Mucosa of stomach (tissue), 1 donor: Measurements from ENCODE around the gene VGLL4.
A peak's percentile ranks its signal among the peaks of the same experiment; 100 is the strongest.

Experiments used
- H3K27me3 ChIP-seq: one replicate; pipeline ENCODE4 v1.7.0; 2013; ENCODE audit warnings: mild to moderate bottlenecking, low read length; ENCODE audit not compliant: control insufficient read depth, insufficient read depth
- H3K36me3 ChIP-seq: one replicate; pipeline ENCODE4 v1.7.0; 2013; ENCODE audit warnings: low read length; ENCODE audit not compliant: control insufficient read depth, insufficient read depth
- H3K4me1 ChIP-seq: one replicate; pipeline ENCODE4 v1.7.0; 2013; ENCODE audit warnings: mild to moderate bottlenecking, low read length; ENCODE audit not compliant: control insufficient read depth, insufficient read depth
- H3K4me3 ChIP-seq: one replicate; pipeline ENCODE4 v1.7.0; 2013; ENCODE audit warnings: low read length
- H3K9ac ChIP-seq: one replicate; pipeline ENCODE4 v1.7.0; 2013; ENCODE audit warnings: mild to moderate bottlenecking, low read length, moderate library complexity
- H3K9me3 ChIP-seq: one replicate; pipeline ENCODE4 v1.7.0; 2013; ENCODE audit warnings: mild to moderate bottlenecking, low read length, moderate library complexity; ENCODE audit not compliant: control insufficient read depth
- donor health status: Pancreatic carcinoma.

Gene VGLL4

DNA sequence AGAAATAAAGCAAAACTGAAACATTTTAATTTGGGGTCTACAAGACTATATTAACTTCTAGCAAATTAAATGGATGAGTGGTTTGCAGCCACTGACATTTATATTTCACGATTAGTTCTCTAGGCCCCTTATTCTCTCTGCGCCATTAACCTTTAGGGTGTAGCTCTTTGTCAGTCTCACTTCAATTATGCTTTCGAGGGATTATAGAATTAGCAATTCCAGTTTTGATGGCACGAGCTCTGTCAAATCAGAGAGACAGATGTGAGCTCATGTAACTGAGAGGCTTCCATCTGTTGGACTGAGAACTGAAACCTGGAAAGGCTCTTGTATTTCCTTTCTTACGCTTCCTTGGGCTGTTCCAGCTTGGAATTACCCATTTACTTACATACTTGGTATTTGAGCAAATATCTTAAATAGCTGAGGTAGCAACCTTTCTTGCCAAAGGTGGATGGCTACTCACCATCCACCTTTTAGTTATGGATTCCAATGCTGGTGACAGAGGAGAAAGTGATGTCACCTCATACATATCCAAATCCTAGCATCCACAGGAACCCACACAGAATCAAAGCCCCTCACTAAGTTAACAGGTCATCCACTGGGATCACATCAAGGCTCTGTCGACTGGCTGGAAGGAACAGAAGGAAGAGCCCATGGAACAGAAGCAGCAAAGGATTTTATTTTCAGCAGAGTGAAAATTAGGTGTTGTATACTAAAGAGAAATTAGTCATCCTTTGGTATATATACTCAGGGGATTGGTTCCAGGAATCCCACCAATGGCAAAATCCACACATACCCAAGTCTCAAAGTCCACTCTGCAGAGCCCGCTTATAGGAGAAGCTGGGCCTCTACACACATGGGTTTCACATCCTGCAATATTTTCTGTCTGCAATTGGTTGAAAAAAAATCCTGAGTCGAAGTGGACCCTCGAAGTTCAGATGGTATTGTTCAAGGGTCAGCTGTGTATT, 20.8 kb downstream of the VGLL4 start:
- no peak overlapping the region for H3K4me3 ChIP-seq
- no peaks in the 10 kb centered on the region for H3K27me3 ChIP-seq
- H3K4me1 ChIP-seq: peaks cover 62% of the 10 kb centered on the region
- no peak overlapping the region for H3K9ac ChIP-seq
- H3K9me3 ChIP-seq: no peaks in the 10 kb centered on the region
- no peaks in the 10 kb centered on the region for H3K36me3 ChIP-seq

DNA sequence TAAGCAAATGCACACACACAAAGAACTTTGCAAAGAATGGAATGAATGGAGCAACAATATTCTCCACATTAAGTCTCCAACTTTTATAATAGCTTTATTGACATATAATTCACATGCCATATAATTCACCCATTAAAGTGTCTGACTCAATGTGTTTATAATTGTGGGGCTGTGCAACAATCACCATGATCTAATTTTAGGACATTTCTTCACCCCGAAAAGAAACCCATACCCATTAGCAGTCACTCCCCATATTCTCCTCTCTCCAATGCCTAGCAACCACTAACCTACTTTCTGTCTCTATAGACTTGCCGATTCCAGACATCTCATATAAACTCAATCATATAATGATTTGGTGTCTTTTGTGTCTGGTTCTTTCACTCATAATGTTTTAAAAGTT, 22.6 kb downstream of the VGLL4 start:
- no peaks in the 10 kb centered on the region for H3K36me3 ChIP-seq
- no peak overlapping the region for H3K9ac ChIP-seq
- no peaks in the 10 kb centered on the region for H3K9me3 ChIP-seq
- peaks cover 72% of the 10 kb centered on the region for H3K4me1 ChIP-seq
- no peak overlapping the region for H3K4me3 ChIP-seq
- no peaks in the 10 kb centered on the region for H3K27me3 ChIP-seq

- Histone ChIP-seq H3K27me3 (no peaks in the 10 kb centered on the region), H3K9ac (peak overlapping the region; percentile 23), H3K36me3 (no peaks in the 10 kb centered on the region), H3K4me3 (no peak overlapping the region), H3K9me3 (no peaks in the 10 kb centered on the region), H3K4me1 (peaks cover 74% of the 10 kb centered on the region)
Measured at GRCh38 chr3:11619946-11620652, 23.6 kb downstream of the VGLL4 start.

DNA sequence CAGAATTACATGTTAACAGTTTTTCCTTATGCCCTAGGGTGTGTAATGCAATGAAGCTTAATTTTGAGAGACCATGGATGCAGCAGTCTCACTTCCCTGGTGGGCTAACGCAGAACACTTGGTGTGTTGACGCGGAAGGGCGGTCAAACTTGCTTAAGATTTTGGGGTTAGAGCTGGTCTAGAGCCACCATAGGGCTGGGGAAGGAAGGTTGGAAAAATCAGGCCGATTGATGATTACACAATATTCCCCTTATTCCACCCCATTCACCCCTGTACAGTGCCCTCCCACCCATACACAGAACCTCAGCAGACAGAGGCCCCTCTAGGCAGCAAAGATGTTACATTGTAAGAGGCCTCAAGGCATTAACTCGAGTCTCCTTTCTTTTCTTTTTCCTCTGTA, 24.3 kb downstream of the VGLL4 start:
- Histone ChIP-seq H3K4me3 (no peak overlapping the region), H3K4me1 (peaks cover 70% of the 10 kb centered on the region), H3K27me3 (no peaks in the 10 kb centered on the region), H3K9me3 (no peaks in the 10 kb centered on the region), H3K36me3 (no peaks in the 10 kb centered on the region), H3K9ac (no peak overlapping the region)

DNA sequence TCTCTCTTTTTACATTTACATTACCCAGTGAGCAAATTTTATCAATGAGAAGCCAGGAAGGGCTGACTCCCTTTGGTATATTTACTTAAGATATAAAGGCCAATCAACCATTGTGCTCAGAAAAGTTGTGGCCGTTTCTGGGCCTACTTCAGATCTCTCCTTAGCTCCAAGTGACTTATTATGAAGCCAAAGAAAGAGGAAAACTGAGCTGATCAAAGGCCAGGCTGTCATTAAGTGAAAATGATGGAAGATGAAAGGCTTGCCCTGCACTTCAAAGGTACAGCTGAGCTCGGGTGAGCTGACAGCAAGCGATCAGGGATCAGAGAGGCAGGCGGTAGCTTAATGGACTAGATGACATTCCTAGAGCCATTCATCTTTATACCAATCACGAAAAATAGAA, 24.8 kb downstream of the VGLL4 start:
- H3K9me3 ChIP-seq: no peaks in the 10 kb centered on the region
- no peak overlapping the region for H3K9ac ChIP-seq
- peaks cover 70% of the 10 kb centered on the region for H3K4me1 ChIP-seq
- no peaks in the 10 kb centered on the region for H3K36me3 ChIP-seq
- H3K27me3 ChIP-seq: no peaks in the 10 kb centered on the region
- no peak overlapping the region for H3K4me3 ChIP-seq

DNA sequence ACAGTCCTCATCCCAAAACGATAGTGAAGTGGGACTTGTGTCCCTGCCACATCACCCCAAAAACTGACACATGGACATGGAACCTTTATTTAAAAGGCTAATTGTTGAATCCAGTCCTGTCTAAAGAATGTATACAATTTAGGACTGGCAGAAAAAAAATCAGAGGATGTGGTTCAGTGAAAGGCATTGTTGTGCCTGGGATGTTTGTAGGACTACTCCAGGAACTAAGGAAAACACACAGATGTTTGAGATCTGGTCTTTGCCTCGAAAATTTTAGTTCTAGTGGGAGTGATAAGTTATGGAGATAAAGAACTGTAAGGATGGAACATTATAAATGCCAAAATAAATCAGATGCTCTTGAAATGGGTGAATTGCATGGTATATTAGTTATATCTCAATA, 27.2 kb downstream of the VGLL4 start:
- Histone ChIP-seq H3K4me3 (no peak overlapping the region), H3K27me3 (no peaks in the 10 kb centered on the region), H3K9ac (no peak overlapping the region), H3K4me1 (peaks cover 63% of the 10 kb centered on the region), H3K36me3 (no peaks in the 10 kb centered on the region), H3K9me3 (no peaks in the 10 kb centered on the region)

DNA sequence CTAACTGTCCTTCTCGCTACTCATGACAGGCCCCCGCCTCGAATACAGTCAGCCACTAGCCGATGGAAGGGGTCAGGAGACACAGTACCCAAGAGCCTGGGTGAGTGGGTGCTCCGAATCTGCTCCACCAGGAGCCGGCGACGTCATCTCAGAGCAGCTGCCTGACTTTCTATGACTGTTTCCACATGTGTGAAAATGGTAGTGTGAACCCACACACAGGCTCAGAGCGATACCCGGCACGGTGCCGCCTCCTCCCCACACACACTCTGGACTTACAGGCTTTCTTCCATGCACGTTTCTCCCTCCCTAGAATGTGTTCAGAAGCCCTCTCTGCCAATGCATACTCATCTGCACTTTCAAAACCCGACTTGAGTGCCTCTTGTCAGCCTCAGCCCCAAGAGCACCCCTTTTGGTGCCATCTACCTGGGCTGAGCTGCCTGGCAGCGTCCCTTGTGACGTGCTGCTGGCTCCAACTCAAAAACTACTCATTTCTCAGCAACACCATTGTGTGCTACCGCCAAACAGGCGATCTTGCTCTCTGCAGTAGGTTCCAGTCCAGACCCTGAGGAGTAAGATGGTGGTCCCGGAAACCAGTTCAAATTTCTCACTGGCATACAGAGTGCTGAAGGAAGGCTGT, 29.7 kb downstream of the VGLL4 start:
- Histone ChIP-seq H3K4me1 (peaks cover 56% of the 10 kb centered on the region), H3K9ac (no peak overlapping the region), H3K9me3 (no peaks in the 10 kb centered on the region), H3K27me3 (no peaks in the 10 kb centered on the region), H3K4me3 (no peak overlapping the region), H3K36me3 (no peaks in the 10 kb centered on the region)

- Histone ChIP-seq H3K9me3 (no peaks in the 10 kb centered on the region), H3K4me3 (no peak overlapping the region), H3K9ac (no peak overlapping the region), H3K36me3 (no peaks in the 10 kb centered on the region), H3K4me1 (peaks cover 54% of the 10 kb centered on the region), H3K27me3 (no peaks in the 10 kb centered on the region)
Measured at GRCh38 chr3:11613319-11613718, 30.4 kb downstream of the VGLL4 start.

GRCh38 chr3:11612515-11613188, 31.1 kb downstream of the VGLL4 start:
- no peaks in the 10 kb centered on the region for H3K9me3 ChIP-seq
- H3K4me1 ChIP-seq: peaks cover 54% of the 10 kb centered on the region
- no peak overlapping the region for H3K9ac ChIP-seq
- H3K36me3 ChIP-seq: no peaks in the 10 kb centered on the region
- H3K4me3 ChIP-seq: no peak overlapping the region
- no peaks in the 10 kb centered on the region for H3K27me3 ChIP-seq

GRCh38 chr3:11611341-11611799, 32.3 kb downstream of the VGLL4 start:
- H3K9me3 ChIP-seq: no peaks in the 10 kb centered on the region
- no peaks in the 10 kb centered on the region for H3K36me3 ChIP-seq
- peaks cover 45% of the 10 kb centered on the region for H3K4me1 ChIP-seq
- H3K27me3 ChIP-seq: no peaks in the 10 kb centered on the region
- no peak overlapping the region for H3K4me3 ChIP-seq
- no peak overlapping the region for H3K9ac ChIP-seq

DNA sequence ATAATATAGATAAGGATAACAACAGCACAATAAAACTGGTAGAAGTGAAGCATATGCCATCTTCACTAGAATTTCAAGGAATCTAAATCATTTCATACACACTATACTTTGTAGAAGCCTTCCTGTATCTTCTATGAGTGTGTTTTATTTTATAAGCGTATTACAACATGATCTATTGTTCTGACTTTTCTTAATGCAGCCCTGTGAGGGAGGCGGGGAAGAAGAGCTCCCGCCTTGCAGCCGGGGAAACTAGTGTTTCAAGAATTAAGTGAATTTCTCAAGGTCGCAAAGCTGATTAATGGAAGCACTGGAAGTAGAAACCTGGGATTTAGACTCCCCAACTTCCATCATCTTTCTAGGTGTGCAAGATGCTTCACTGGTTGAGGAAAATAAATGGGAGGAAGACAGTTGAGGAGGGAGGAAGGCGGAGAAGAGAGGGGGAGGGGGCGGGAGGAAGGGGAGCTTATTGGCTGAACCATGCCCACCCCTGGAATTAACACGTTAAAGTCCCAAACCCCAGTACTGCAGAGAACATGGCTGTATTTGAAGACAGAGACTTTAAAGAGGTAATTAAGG, 32.9 kb downstream of the VGLL4 start:
- H3K27me3 ChIP-seq: no peaks in the 10 kb centered on the region
- H3K36me3 ChIP-seq: no peaks in the 10 kb centered on the region
- peak overlapping the region; percentile 35 for H3K9ac ChIP-seq
- no peak overlapping the region for H3K4me3 ChIP-seq
- H3K4me1 ChIP-seq: peaks cover 39% of the 10 kb centered on the region
- no peaks in the 10 kb centered on the region for H3K9me3 ChIP-seq
